SU-DHL-6 (cell line): ENCODE results near the gene EPHB2.

Source experiments
- CTCF ChIP-seq: fragments of 200-600 bp; sonication (generic); IDR thresholded peaks from one replicate; pipeline ENCODE4 v1.5.1; 2017; ENCODE audit warnings: antibody characterized with exemption, mild to moderate bottlenecking, low read length, moderate library complexity; ENCODE audit not compliant: insufficient read depth, poor library complexity, severe bottlenecking
- EZH2phosphoT487 ChIP-seq: fragments of 200-600 bp; sonication (generic), shearing (Covaris generic); conservative IDR thresholded peaks from 2 replicates; pipeline ENCODE4 v1.6.1; 2018; ENCODE audit warnings: mild to moderate bottlenecking, antibody characterized with exemption, low read length, moderate library complexity, mixed read lengths

- TF ChIP-seq CTCF (no peak), EZH2phosphoT487 (no peak)
Measured at GRCh38 chr1:22877980-22878379, 167.3 kb downstream of the EPHB2 start.
